HG03139 (cell line): ENCODE data around the gene MYOC.
"Not testable (repeated sequence)": the region's sequence is repeated elsewhere in the genome, so short reads cannot be mapped to it uniquely, and the experiment has no call there.

Experiments
- ATAC-seq: cut with Tn5 transposase; IDR thresholded peaks from one replicate; pipeline ENCODE4 v1.9.1; 2021; ENCODE audit not compliant: unreplicated experiment

Gene MYOC

GRCh38 chr1:171652234-171652822 is at the start of gene MYOC:
Gene MYOC (minus strand): TSS chr1:171652688. CDS start chr1:171652611, 77 bp downstream.
- no peak for ATAC-seq

- ATAC-seq: no peak
Measured at GRCh38 chr1:171699531-171699930, 47.0 kb upstream of the MYOC start.

GRCh38 chr1:171695772-171696171 is 43.3 kb upstream of the MYOC start:
- not testable (repeated sequence) for ATAC-seq

- ATAC-seq: not testable (repeated sequence)
Measured at GRCh38 chr1:171693541-171693940, 41.1 kb upstream of the MYOC start.

GRCh38 chr1:171683870-171684269 is 31.4 kb upstream of the MYOC start:
- no peak for ATAC-seq

GRCh38 chr1:171680339-171680738 is 27.9 kb upstream of the MYOC start:
- ATAC-seq: no peak

GRCh38 chr1:171676823-171677222 is 24.3 kb upstream of the MYOC start:
- no peak for ATAC-seq

- ATAC-seq: no peak
Measured at GRCh38 chr1:171674431-171675405, 22.2 kb upstream of the MYOC start.

- no peak for ATAC-seq
Measured at GRCh38 chr1:171670739-171671138, 18.3 kb upstream of the MYOC start.

- no peak for ATAC-seq
Measured at GRCh38 chr1:171668372-171668771, 15.9 kb upstream of the MYOC start.

GRCh38 chr1:171666114-171666769 is 13.8 kb upstream of the MYOC start:
- no peak for ATAC-seq

- ATAC-seq: no peak
Measured at GRCh38 chr1:171664976-171665375, 12.5 kb upstream of the MYOC start.

- ATAC-seq: no peak
Measured at GRCh38 chr1:171663854-171664575, 11.5 kb upstream of the MYOC start.

- ATAC-seq: no peak
Measured at GRCh38 chr1:171663036-171663853, 10.8 kb upstream of the MYOC start.

GRCh38 chr1:171661076-171661650 is 8.7 kb upstream of the MYOC start:
- ATAC-seq: no peak

GRCh38 chr1:171656206-171656605 is 3.7 kb upstream of the MYOC start:
- not testable (repeated sequence) for ATAC-seq

- ATAC-seq: no peak
Measured at GRCh38 chr1:171655746-171656116, 3.2 kb upstream of the MYOC start.

- peak; percentile 92 for ATAC-seq
Measured at GRCh38 chr1:171654942-171655745, 2.7 kb upstream of the MYOC start.
